Lower leg skin (tissue), 3 donors: Measurements from ENCODE around the gene TIMM44.

ENCODE experiments used
- CTCF ChIP-seq, 3 donors: fragments of 450-650 bp; IDR thresholded peaks; one replicate each; pipeline ENCODE4 v1.5.1; 2016; ENCODE audit warnings: antibody characterized with exemption in 3 of 3, mild to moderate bottlenecking in 3 of 3, moderate library complexity in 2 of 3
- POLR2A ChIP-seq, 2 donors: fragments of 450-650 bp; IDR thresholded peaks; one replicate each; pipeline ENCODE4 v1.6.1; 2016 to 2017; ENCODE audit warnings: antibody characterized with exemption in 2 of 2, mild to moderate bottlenecking in 1 of 2, moderate library complexity in 1 of 2

GRCh38 chr19:7927605-7928333 is 15.7 kb downstream of the TIMM44 start:
- TF ChIP-seq POLR2A (IDR thresholded peaks at IDR 0.05) (no peak), CTCF (IDR thresholded peaks at IDR 0.05) (no peak)
